A549 (cell line): ENCODE results near the gene PTPRE.

Experiments
- CHD2 ChIP-seq: fragments of 150-350 bp; IDR thresholded peaks from 2 replicates; pipeline ENCODE4 v1.6.1; 2014; ENCODE audit warnings: low read length; ENCODE audit not compliant: partially characterized antibody
- CHD4 ChIP-seq: fragments of 200-600 bp; sonication (generic); IDR thresholded peaks from 2 replicates; pipeline ENCODE4 v1.6.1; 2016; ENCODE audit warnings: antibody characterized with exemption, mild to moderate bottlenecking, borderline replicate concordance
- EHMT2 ChIP-seq: fragments of 200-600 bp; sonication (generic); IDR thresholded peaks from 2 replicates; pipeline ENCODE4 v1.6.1; 2016; ENCODE audit warnings: antibody characterized with exemption, low read depth, mild to moderate bottlenecking, moderate library complexity
- EP300 ChIP-seq, 2 experiments: fragments of >200 bp; sonication (Bioruptor Twin); formaldehyde crosslinking; IDR thresholded peaks; 2 replicates in 1 of 2; 3 replicates in 1 of 2; pipeline ENCODE4 v1.6.1; 2016 to 2017
- FOSL2 ChIP-seq, 2 experiments: fragments of 450-650 bp in 1 of 2; fragments of >200 bp in 1 of 2; sonication (Bioruptor Twin) in 1 of 2; formaldehyde crosslinking; IDR thresholded peaks; 2 replicates each; pipeline versions ENCODE4 v1.5.0 to v1.6.1; 2016 to 2020; ENCODE audit warnings: mild to moderate bottlenecking in 1 of 2, moderate library complexity in 1 of 2
- FOXS1 ChIP-seq: fragments of 250-450 bp; sonication (Bioruptor Pico); IDR thresholded peaks from 2 replicates; pipeline ENCODE4 v1.5.0; 2020; ENCODE audit warnings: mild to moderate bottlenecking, moderate library complexity
- HOXB5 ChIP-seq: fragments of 250-450 bp; sonication (Bioruptor Pico); IDR thresholded peaks from 2 replicates; pipeline ENCODE4 v1.5.0; 2020; ENCODE audit warnings: mild to moderate bottlenecking, moderate library complexity
- MAFK ChIP-seq: fragments of 450-650 bp; IDR thresholded peaks from 2 replicates; pipeline ENCODE4 v1.6.1; 2014; ENCODE audit not compliant: partially characterized antibody
- MAX ChIP-seq: IDR thresholded peaks from 2 replicates; pipeline ENCODE4 v1.6.1; 2012
- POLR2A ChIP-seq: IDR thresholded peaks from 2 replicates; pipeline ENCODE4 v1.6.1; 2012; ENCODE audit warnings: mild to moderate bottlenecking, low read length
- SREBF2 ChIP-seq: fragments of 450-650 bp; IDR thresholded peaks from 2 replicates; pipeline ENCODE4 v1.6.1; 2014; ENCODE audit warnings: mild to moderate bottlenecking, moderate library complexity
- ZC3H11A ChIP-seq: fragments of 450-650 bp; IDR thresholded peaks from 2 replicates; pipeline ENCODE4 v1.6.1; 2014; ENCODE audit warnings: antibody characterized with exemption, mild to moderate bottlenecking
- ZFP36 ChIP-seq: fragments of 450-650 bp; IDR thresholded peaks from 2 replicates; pipeline ENCODE4 v1.6.1; 2014; ENCODE audit warnings: borderline replicate concordance; ENCODE audit not compliant: partially characterized antibody
- TF ChIP-seq, protein P1 (sequence below): fragments of >200 bp; sonication (Bioruptor Twin); formaldehyde crosslinking; IDR thresholded peaks from 3 replicates; pipeline ENCODE4 v1.5.1; 2016

GRCh38 chr10:127863231-127863825, 43.6 kb upstream of the PTPRE start:
- TF ChIP-seq POLR2A (no peak), CHD2 (no peak), CHD4 (no peak), MAFK (no peak), SREBF2 (no peak), FOSL2 (IDR thresholded peaks at IDR 0.05) (no peak), FOSL2 (CRISPR knock-in tag; IDR thresholded peaks at IDR 0.05) (no peak), ZFP36 (no peak), EP300 (IDR thresholded peaks at IDR 0.05) (no peak), ZC3H11A (no peak), FOXS1 (no peak), MAX (no peak), HOXB5 (no peak), EHMT2 (no peak)
- TF ChIP-seq, protein P1, sequence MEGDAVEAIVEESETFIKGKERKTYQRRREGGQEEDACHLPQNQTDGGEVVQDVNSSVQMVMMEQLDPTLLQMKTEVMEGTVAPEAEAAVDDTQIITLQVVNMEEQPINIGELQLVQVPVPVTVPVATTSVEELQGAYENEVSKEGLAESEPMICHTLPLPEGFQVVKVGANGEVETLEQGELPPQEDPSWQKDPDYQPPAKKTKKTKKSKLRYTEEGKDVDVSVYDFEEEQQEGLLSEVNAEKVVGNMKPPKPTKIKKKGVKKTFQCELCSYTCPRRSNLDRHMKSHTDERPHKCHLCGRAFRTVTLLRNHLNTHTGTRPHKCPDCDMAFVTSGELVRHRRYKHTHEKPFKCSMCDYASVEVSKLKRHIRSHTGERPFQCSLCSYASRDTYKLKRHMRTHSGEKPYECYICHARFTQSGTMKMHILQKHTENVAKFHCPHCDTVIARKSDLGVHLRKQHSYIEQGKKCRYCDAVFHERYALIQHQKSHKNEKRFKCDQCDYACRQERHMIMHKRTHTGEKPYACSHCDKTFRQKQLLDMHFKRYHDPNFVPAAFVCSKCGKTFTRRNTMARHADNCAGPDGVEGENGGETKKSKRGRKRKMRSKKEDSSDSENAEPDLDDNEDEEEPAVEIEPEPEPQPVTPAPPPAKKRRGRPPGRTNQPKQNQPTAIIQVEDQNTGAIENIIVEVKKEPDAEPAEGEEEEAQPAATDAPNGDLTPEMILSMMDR, result no peak
